Fibroblast of lung (primary cell): ENCODE results near the gene PIGH. TPM values are rescaled to one million over a fixed set of nuclear protein-coding genes. Genes with fewer than 3 reads are reported as not detected.

Source experiments
- DNase-seq, 2 donors: peaks; one replicate each; pipeline versions ENCODE4 v3.0.0 to v3.0.0-alpha.2; 2010; ENCODE audit warnings: low read depth in 2 of 2
- H2AFZ ChIP-seq: 2 replicates; pipeline ENCODE4 v1.5.1; 2012; ENCODE audit warnings: low read length, control low read depth, inconsistent platforms
- H3K27ac ChIP-seq: 2 replicates; pipeline ENCODE4 v1.5.1; 2011; ENCODE audit warnings: low read length, control low read depth; ENCODE audit not compliant: insufficient read depth
- H3K27me3 ChIP-seq: 2 replicates; pipeline ENCODE4 v1.5.1; 2011; ENCODE audit warnings: mild to moderate bottlenecking, low read length; ENCODE audit not compliant: control insufficient read depth, insufficient read depth
- H3K36me3 ChIP-seq: 2 replicates; pipeline ENCODE4 v1.5.1; 2011; ENCODE audit warnings: low read length; ENCODE audit not compliant: control insufficient read depth, insufficient read depth
- H3K4me1 ChIP-seq: 2 replicates; pipeline ENCODE4 v1.5.1; 2011; ENCODE audit warnings: low read length; ENCODE audit not compliant: control insufficient read depth, insufficient read depth; ENCODE audit errors: extremely low read depth
- H3K4me2 ChIP-seq: 2 replicates; pipeline ENCODE4 v1.5.1; 2011; ENCODE audit warnings: low read length, control low read depth; ENCODE audit not compliant: insufficient read depth; ENCODE audit errors: extremely low read depth
- H3K4me3 ChIP-seq, 4 experiments: fragments of 200-600 bp in 1 of 4; sonication (generic) in 1 of 4; replicated peaks in 1 of 4; 2 replicates each; pipeline ENCODE4 v1.5.1; 2011 to 2016; ENCODE audit warnings: low read length in 4 of 4, low read depth in 3 of 4, mild to moderate bottlenecking in 3 of 4, control low read depth in 2 of 4, inconsistent platforms in 1 of 4, mixed read lengths in 1 of 4; ENCODE audit not compliant: insufficient read depth in 1 of 4; ENCODE audit errors: control extremely low read depth in 1 of 4
- H3K79me2 ChIP-seq: 2 replicates; pipeline ENCODE4 v1.5.1; 2012; ENCODE audit warnings: mild to moderate bottlenecking, low read length, inconsistent platforms; ENCODE audit not compliant: control insufficient read depth, insufficient read depth
- H3K9ac ChIP-seq: 2 replicates; pipeline ENCODE4 v1.5.1; 2011; ENCODE audit warnings: mild to moderate bottlenecking, low read length, control low read depth; ENCODE audit not compliant: insufficient read depth
- H3K9me3 ChIP-seq: 2 replicates; pipeline ENCODE4 v1.5.1; 2012; ENCODE audit warnings: low read depth, low read length; ENCODE audit not compliant: control insufficient read depth, insufficient read depth
- H4K20me1 ChIP-seq: 2 replicates; pipeline ENCODE4 v1.5.1; 2011; ENCODE audit warnings: low read length; ENCODE audit not compliant: control insufficient read depth, insufficient read depth; ENCODE audit errors: extremely low read depth
- CTCF ChIP-seq, 2 donors: IDR thresholded peaks in 1 of 2; conservative IDR thresholded peaks in 1 of 2; 1 replicate in 1 of 2; 2 replicates in 1 of 2; pipeline ENCODE4 v1.5.1; 2011 to 2012; ENCODE audit warnings: low read length in 2 of 2, control low read depth in 1 of 2, inconsistent platforms in 1 of 2, low read depth in 1 of 2, mild to moderate bottlenecking in 1 of 2
- EZH2 ChIP-seq: IDR thresholded peaks from 2 replicates; pipeline ENCODE4 v1.5.1; 2012; ENCODE audit warnings: low read length, control low read depth, mild to moderate bottlenecking; ENCODE audit errors: missing control alignments
- polyA plus RNA-seq, 2 donors: library from polyadenylated mRNA; depleted of rRNA in 1 of 2; stranded (reverse) in 1 of 2; unstranded in 1 of 2; fragments of >200 nt; gene quantifications; 2 replicates each; pipeline ENCODE4 v1.2.1, GENCODE V29; 2011 to 2012; ENCODE audit warnings: missing spikeins in 1 of 2
- total RNA-seq: library from RNA; depleted of rRNA; stranded (reverse); fragments of >200 nt; gene quantifications from 2 replicates; pipeline ENCODE4 v1.2.1, GENCODE V29; 2014

Gene PIGH
- total and polyA plus RNA-seq, 2 donors (not counting 1 experiment from before 2014, with no cell fraction given), result 12.7 to 15.6 TPM

- Histone ChIP-seq H3K27me3 (no peaks in the 10 kb centered on the region), H4K20me1 (no peaks in the 10 kb centered on the region), H3K4me2 (no peak overlapping the region), H3K9me3 (no peaks in the 10 kb centered on the region), H3K27ac (no peak overlapping the region), H3K4me1 (no peaks in the 10 kb centered on the region), H3K9ac (no peak overlapping the region), H3K4me3 (no peak overlapping the region), H2AFZ (no peak overlapping the region), H3K36me3 (no peaks in the 10 kb centered on the region), H3K79me2 (no peaks in the 10 kb centered on the region)
- DNase-seq, result no peak
- TF ChIP-seq CTCF (conservative IDR thresholded peaks at IDR 0.05 in 1 of 2, IDR thresholded peaks at IDR 0.05 in 1 of 2; ENCODE audit: low read depth in 1 of 2, low read length in 2 of 2), result no peak
- no peak for TF ChIP-seq EZH2
These were observed 27.5 kb downstream of the PIGH start for GRCh38 chr14:67572608-67573007.

GRCh38 chr14:67571991-67572323, 28.1 kb downstream of the PIGH start:
- Histone ChIP-seq H3K4me3 (no peak overlapping the region), H3K4me1 (no peaks in the 10 kb centered on the region), H3K27ac (no peak overlapping the region), H3K4me2 (no peak overlapping the region), H3K9me3 (no peaks in the 10 kb centered on the region), H3K36me3 (no peaks in the 10 kb centered on the region), H2AFZ (no peak overlapping the region), H3K79me2 (no peaks in the 10 kb centered on the region), H3K9ac (no peak overlapping the region), H4K20me1 (no peaks in the 10 kb centered on the region), H3K27me3 (no peaks in the 10 kb centered on the region)
- TF ChIP-seq CTCF (conservative IDR thresholded peaks at IDR 0.05 in 1 of 2, IDR thresholded peaks at IDR 0.05 in 1 of 2; ENCODE audit: low read depth in 1 of 2, low read length in 2 of 2) (no peak), EZH2 (no peak)
- DNase-seq, result no peak

GRCh38 chr14:67571275-67571990, 28.6 kb downstream of the PIGH start:
- no peaks in the 10 kb centered on the region for H3K9me3 ChIP-seq
- no peak overlapping the region for H3K4me2 ChIP-seq
- H3K27ac ChIP-seq, result no peak overlapping the region
- no peak overlapping the region for H3K9ac ChIP-seq
- no peaks in the 10 kb centered on the region for H3K4me1 ChIP-seq
- no peaks in the 10 kb centered on the region for H3K36me3 ChIP-seq
- DNase-seq, result peak; percentile 38 to 59
- H3K4me3 ChIP-seq, result no peak overlapping the region
- H4K20me1 ChIP-seq, result no peaks in the 10 kb centered on the region
- no peaks in the 10 kb centered on the region for H3K27me3 ChIP-seq
- TF ChIP-seq EZH2, result no peak
- peak; percentile 95 to 97 for TF ChIP-seq CTCF (conservative IDR thresholded peaks at IDR 0.05 in 1 of 2, IDR thresholded peaks at IDR 0.05 in 1 of 2; ENCODE audit: low read depth in 1 of 2, low read length in 2 of 2)
- no peak overlapping the region for H2AFZ ChIP-seq
- H3K79me2 ChIP-seq, result no peaks in the 10 kb centered on the region
